ENCODE measurements around the gene ANK2.

- no peak for TF ChIP-seq POLR2A (IDR thresholded peaks at IDR 0.05)
- no peak for TF ChIP-seq CTCF (IDR thresholded peaks at IDR 0.05 in 4 of 5, conservative IDR thresholded peaks at IDR 0.05 in 1 of 5)
Measured at GRCh38 chr4:113088050-113088449, 38.6 kb downstream of the ANK2 start.
